SK-N-SH (cell line): ENCODE data around the gene C10orf67. TPM values are rescaled to one million over a fixed set of nuclear protein-coding genes. Genes with fewer than 3 reads are reported as not detected.

Experiments
- CTCF ChIA-PET: fragments of 300-600, 350-600 bp; formaldehyde crosslinking; extraction: SDS; loops from one replicate; lab custom pipeline; 2021; lab: Yijun Ruan, JAX
- POLR2A ChIA-PET: fragments of 350-600 bp; sonication (Branson Sonifier 250); formaldehyde crosslinking; extraction: SDS; loops from one replicate; lab custom pipeline; 2020; ENCODE audit warnings: antibody characterized with exemption, inconsistent platforms; lab: Yijun Ruan, JAX
- DNase-seq: peaks from one replicate; pipeline ENCODE4 v3.0.0; 2012
- H2AFZ ChIP-seq: fragments of 200-600 bp; sonication (generic); 2 replicates; pipeline ENCODE4 v1.8.1; 2016; ENCODE audit warnings: antibody characterized with exemption, mild to moderate bottlenecking, low read depth
- H3F3A ChIP-seq: fragments of 200-600 bp; sonication (generic); replicated peaks from 2 replicates; pipeline ENCODE3; 2016; ENCODE audit warnings: antibody characterized with exemption, mild to moderate bottlenecking; ENCODE audit not compliant: insufficient read depth
- H3K27ac ChIP-seq, 2 experiments: fragments of 200-500 bp in 1 of 2; fragments of 200-600 bp in 1 of 2; sonication (Bioruptor generic) in 1 of 2; sonication (generic), shearing (Covaris generic) in 1 of 2; 2 replicates each; pipeline versions ENCODE4 v1.5.1 to v1.6.1; 2014 to 2016; ENCODE audit warnings: low read depth in 2 of 2, inconsistent platforms in 1 of 2, low read length in 1 of 2, mild to moderate bottlenecking in 1 of 2, mixed read lengths in 1 of 2
- H3K27me3 ChIP-seq: fragments of 200-600 bp; sonication (generic), shearing (Covaris generic); 2 replicates; pipeline ENCODE4 v1.6.1; 2016; ENCODE audit warnings: mixed run types; ENCODE audit not compliant: insufficient read depth
- H3K36me3 ChIP-seq, 2 experiments: fragments of 200-500 bp in 1 of 2; fragments of 200-600 bp in 1 of 2; sonication (Bioruptor generic) in 1 of 2; sonication (generic) in 1 of 2; replicated peaks in 1 of 2; 2 replicates each; pipeline versions ENCODE3 to v1.5.1; 2014 to 2016; ENCODE audit warnings: low read length in 1 of 2, mild to moderate bottlenecking in 1 of 2; ENCODE audit not compliant: insufficient read depth in 2 of 2, control insufficient read depth in 1 of 2
- H3K4me1 ChIP-seq, 2 experiments: fragments of 200-500 bp in 1 of 2; fragments of 200-600 bp in 1 of 2; sonication (Bioruptor generic) in 1 of 2; sonication (generic), shearing (Covaris generic) in 1 of 2; 2 replicates each; pipeline versions ENCODE4 v1.5.1 to v1.6.1; 2014 to 2016; ENCODE audit warnings: low read depth in 1 of 2, low read length in 1 of 2, mixed run types in 1 of 2; ENCODE audit not compliant: insufficient read depth in 2 of 2, control insufficient read depth in 1 of 2
- H3K4me2 ChIP-seq: fragments of 200-600 bp; sonication (generic), shearing (Covaris generic); 2 replicates; pipeline ENCODE4 v1.6.1; 2017; ENCODE audit warnings: mixed run types
- H3K4me3 ChIP-seq, 2 experiments: fragments of 200-500 bp in 1 of 2; fragments of 200-600 bp in 1 of 2; sonication (Bioruptor generic) in 1 of 2; sonication (generic), shearing (Covaris generic) in 1 of 2; 2 replicates each; pipeline versions ENCODE4 v1.5.1 to v1.8.1; 2014 to 2016; ENCODE audit warnings: low read depth in 2 of 2, inconsistent platforms in 1 of 2, low read length in 1 of 2, mild to moderate bottlenecking in 1 of 2, mixed read lengths in 1 of 2, moderate library complexity in 1 of 2
- H3K79me2 ChIP-seq: fragments of 200-600 bp; sonication (generic); 2 replicates; pipeline ENCODE4 v1.8.1; 2017; ENCODE audit warnings: mild to moderate bottlenecking; ENCODE audit not compliant: insufficient read depth
- H3K9ac ChIP-seq: fragments of 200-600 bp; sonication (generic); 2 replicates; pipeline ENCODE4 v1.6.1; 2017; ENCODE audit warnings: mixed run types
- H3K9me2 ChIP-seq: fragments of 200-600 bp; sonication (generic); 2 replicates; pipeline ENCODE4 v1.6.1; 2017; ENCODE audit warnings: mixed run types
- H3K9me3 ChIP-seq: fragments of 200-600 bp; sonication (generic); 2 replicates; pipeline ENCODE4 v1.6.1; 2017; ENCODE audit warnings: mixed run types, mild to moderate bottlenecking, moderate library complexity
- H4K20me1 ChIP-seq: fragments of 200-600 bp; sonication (generic); 2 replicates; pipeline ENCODE4 v1.6.1; 2017; ENCODE audit warnings: mild to moderate bottlenecking, mixed run types; ENCODE audit not compliant: insufficient read depth
- CHD2 ChIP-seq: fragments of 150-350 bp; IDR thresholded peaks from 2 replicates; pipeline ENCODE4 v1.6.1; 2018; ENCODE audit warnings: low read length; ENCODE audit not compliant: partially characterized antibody
- ELF1 ChIP-seq: IDR thresholded peaks from 2 replicates; pipeline ENCODE4 v1.4.0; 2012
- FOXM1 ChIP-seq: IDR thresholded peaks from 2 replicates; pipeline ENCODE4 v1.4.0; 2012; ENCODE audit warnings: low read depth, mild to moderate bottlenecking
- GABPA ChIP-seq: IDR thresholded peaks from 2 replicates; pipeline ENCODE4 v1.4.0; 2012; ENCODE audit warnings: low read depth, mild to moderate bottlenecking
- GATA2 ChIP-seq: sonication (generic); formaldehyde crosslinking; IDR thresholded peaks from 2 replicates; pipeline ENCODE4 v1.5.0; 2020; ENCODE audit warnings: mild to moderate bottlenecking, missing genetic modification reagents
- JUND ChIP-seq: IDR thresholded peaks from 2 replicates; pipeline ENCODE4 v1.4.0; 2012
- MEF2A ChIP-seq: IDR thresholded peaks from 2 replicates; pipeline ENCODE4 v1.4.0; 2012; ENCODE audit warnings: low read depth, borderline replicate concordance
- MXI1 ChIP-seq: IDR thresholded peaks from 2 replicates; pipeline ENCODE4 v1.6.1; 2012; ENCODE audit warnings: mild to moderate bottlenecking, low read depth, low read length, improper control_type of control experiment
- NFIC ChIP-seq: IDR thresholded peaks from 2 replicates; pipeline ENCODE4 v1.4.0; 2012; ENCODE audit warnings: borderline replicate concordance
- PBX3 ChIP-seq: IDR thresholded peaks from 2 replicates; pipeline ENCODE4; 2012
- RAD21 ChIP-seq: IDR thresholded peaks from 2 replicates; pipeline ENCODE4 v1.6.1; 2012; ENCODE audit warnings: mild to moderate bottlenecking, low read length
- REST ChIP-seq: IDR thresholded peaks from 2 replicates; pipeline ENCODE4 v1.6.1; 2012; ENCODE audit warnings: mild to moderate bottlenecking, low read depth, low read length, moderate library complexity
- RFX5 ChIP-seq: IDR thresholded peaks from 2 replicates; pipeline ENCODE4 v1.6.1; 2012; ENCODE audit warnings: mild to moderate bottlenecking, improper control_type of control experiment, low read length
- TCF12 ChIP-seq: IDR thresholded peaks from 2 replicates; pipeline ENCODE4 v1.4.0; 2012
- TEAD4 ChIP-seq: IDR thresholded peaks from 2 replicates; pipeline ENCODE4 v1.4.0; 2012; ENCODE audit warnings: mild to moderate bottlenecking, borderline replicate concordance; ENCODE audit not compliant: insufficient read depth
- YY1 ChIP-seq: IDR thresholded peaks from 2 replicates; pipeline ENCODE4 v1.4.0; 2012; ENCODE audit warnings: low read depth, mild to moderate bottlenecking
- WGBS: methylation state at CpG from one replicate; pipeline ENCODE4 v1.1.6; 2017; ENCODE audit warnings: low lambda C conversion rate; 5-methylcytosine and 5-hydroxymethylcytosine counted together
- polyA plus RNA-seq, 3 experiments: library from polyadenylated mRNA; depleted of rRNA; stranded (reverse); fragments of >200 nt; gene quantifications; 2 replicates each; pipeline ENCODE4 v1.2.3, GENCODE V29; 2012
- TF ChIP-seq, protein P1 (sequence below): fragments of 150-350 bp; IDR thresholded peaks from 2 replicates; pipeline ENCODE4 v1.6.1; 2017; ENCODE audit warnings: antibody characterized with exemption, low read length, low read depth, borderline replicate concordance

C10orf67 gene
- polyA plus RNA-seq, 1 of the 3 experiments (the other 2 are of a cell fraction): 0.97 TPM

GRCh38 chr10:23324351-23324750 lies 20.2 kb downstream of the C10orf67 start (continued):
- TF ChIP-seq MEF2A (no peak), FOXM1 (no peak), TEAD4 (no peak), GABPA (no peak), MXI1 (no peak), PBX3 (no peak), TCF12 (peak; percentile 39; the same call in 1 of the 2 replicates)
- TF ChIP-seq, protein P1, sequence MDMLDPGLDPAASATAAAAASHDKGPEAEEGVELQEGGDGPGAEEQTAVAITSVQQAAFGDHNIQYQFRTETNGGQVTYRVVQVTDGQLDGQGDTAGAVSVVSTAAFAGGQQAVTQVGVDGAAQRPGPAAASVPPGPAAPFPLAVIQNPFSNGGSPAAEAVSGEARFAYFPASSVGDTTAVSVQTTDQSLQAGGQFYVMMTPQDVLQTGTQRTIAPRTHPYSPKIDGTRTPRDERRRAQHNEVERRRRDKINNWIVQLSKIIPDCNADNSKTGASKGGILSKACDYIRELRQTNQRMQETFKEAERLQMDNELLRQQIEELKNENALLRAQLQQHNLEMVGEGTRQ: no peak

DNA sequence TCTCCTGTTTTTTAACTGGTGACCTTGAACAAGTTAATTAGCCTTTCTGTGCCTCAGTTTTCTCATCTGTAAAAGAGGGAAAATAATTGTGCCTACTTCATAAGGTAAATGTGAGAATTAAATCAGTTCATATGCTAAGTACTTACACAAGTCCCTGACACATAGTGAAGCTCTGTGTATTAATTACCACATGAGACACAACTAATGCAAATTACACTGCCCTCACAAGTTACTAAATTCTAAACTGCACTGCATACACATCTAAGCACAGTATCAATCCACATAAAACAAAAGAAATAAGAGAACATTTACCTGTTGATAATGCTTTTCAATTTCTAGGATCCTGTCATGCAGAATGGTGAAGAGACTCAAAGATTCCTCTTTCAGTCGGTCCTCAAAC lies 22.5 kb downstream of the C10orf67 start:
- POLR2A ChIA-PET: no interaction called here
- no peak overlapping the region for H3K4me2 ChIP-seq
- no peak overlapping the region for H3K27ac ChIP-seq
- H3K4me3 ChIP-seq: no peak overlapping the region
- H4K20me1 ChIP-seq: no peaks in the 10 kb centered on the region
- H3F3A ChIP-seq: peaks cover 11% of the 10 kb centered on the region
- DNase-seq: no peak
- H3K36me3 ChIP-seq: peaks cover 0 to 8% of the 10 kb centered on the region in 2 experiments
- H3K9me2 ChIP-seq: no peaks in the 10 kb centered on the region
- 83% methylated on average over 1 of the region's 1 CpG for WGBS
- H3K27me3 ChIP-seq: no peaks in the 10 kb centered on the region
- H3K9ac ChIP-seq: no peak overlapping the region
- TF ChIP-seq REST (no peak), RFX5 (no peak), YY1 (no peak), JUND (no peak), RAD21 (no peak), NFIC (no peak), ELF1 (no peak), GATA2 (CRISPR knock-in tag) (no peak), TEAD4 (no peak), CHD2 (no peak)
- TF ChIP-seq, protein P1: no peak
- H3K79me2 ChIP-seq: no peaks in the 10 kb centered on the region
- CTCF ChIA-PET: interaction anchor here (3.5 to 13.5 kb wide), 2 partner anchors 28 to 206 kb away, joined by 12 to 183 read pairs; no protein-coding TSS in a partner anchor
- H3K4me1 ChIP-seq: peaks cover 2 to 14% of the 10 kb centered on the region in 2 experiments; a peak in 2 of 4 replicates
- H2AFZ ChIP-seq: no peak overlapping the region
- H3K9me3 ChIP-seq: no peaks in the 10 kb centered on the region; the same call in 1 of the 2 replicates
